ENCODE measurements around the gene NPHP3. TPM values are rescaled to one million over a fixed set of nuclear protein-coding genes. Genes with fewer than 3 reads are reported as not detected.

Gene NPHP3
- total RNA-seq, 2 donors from 2014 or later = 15.6 to 35.5 TPM

DNA sequence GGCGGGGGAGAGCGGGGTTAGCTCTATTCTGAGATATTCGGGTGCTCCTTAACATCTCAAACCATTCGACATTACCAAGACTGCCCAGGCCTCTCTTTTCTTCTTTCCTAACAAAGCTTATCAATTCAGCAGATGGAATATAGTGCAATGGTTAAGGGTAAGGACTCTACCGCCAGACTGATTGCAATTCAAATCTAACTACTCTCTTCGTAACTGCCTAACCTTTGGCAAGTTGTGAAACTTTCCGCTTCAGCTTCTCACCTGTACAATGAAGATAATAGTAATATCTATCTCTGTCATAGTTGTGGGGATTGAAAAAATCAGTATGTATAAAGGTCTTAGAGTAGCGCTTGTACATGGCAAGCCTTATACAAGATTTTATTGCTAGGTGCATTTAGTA is 61.1 kb downstream of the NPHP3 start:
- ATAC-seq (replicated peaks) = peak; percentile 5
- peaks cover 30% of the 10 kb centered on the region for H3K4me1 Mint-ChIP-seq
- peak overlapping the region; percentile 94 for H3K27ac Mint-ChIP-seq
- H3K36me3 Mint-ChIP-seq (ENCODE audit: low read depth) = peaks cover 59% of the 10 kb centered on the region
- no peaks in the 10 kb centered on the region for H3K27me3 Mint-ChIP-seq
- no peaks in the 10 kb centered on the region for H3K9me3 Mint-ChIP-seq
- peak overlapping the region; percentile 90 for H3K4me3 Mint-ChIP-seq

DNA sequence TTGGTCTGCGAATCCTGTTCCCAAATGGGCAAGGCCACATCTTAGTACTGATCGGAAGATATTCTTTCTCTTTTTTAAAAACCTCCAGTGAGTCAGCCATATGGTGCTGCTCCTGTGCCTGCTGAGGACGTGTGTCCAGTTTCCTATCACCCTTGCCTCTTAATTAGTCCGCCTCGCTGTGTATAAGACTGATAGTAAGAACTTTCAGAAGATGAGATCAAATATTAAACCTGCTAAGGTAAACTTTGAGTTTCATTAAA is 61.5 kb downstream of the NPHP3 start:
- Mint-ChIP-seq H3K4me1 (peaks cover 30% of the 10 kb centered on the region), H3K9me3 (no peaks in the 10 kb centered on the region), H3K36me3 (ENCODE audit: low read depth) (peaks cover 55% of the 10 kb centered on the region), H3K27ac (peak overlapping the region; percentile 94), H3K4me3 (peak overlapping the region; percentile 90), H3K27me3 (no peaks in the 10 kb centered on the region)
- no peak for ATAC-seq (replicated peaks)

DNA sequence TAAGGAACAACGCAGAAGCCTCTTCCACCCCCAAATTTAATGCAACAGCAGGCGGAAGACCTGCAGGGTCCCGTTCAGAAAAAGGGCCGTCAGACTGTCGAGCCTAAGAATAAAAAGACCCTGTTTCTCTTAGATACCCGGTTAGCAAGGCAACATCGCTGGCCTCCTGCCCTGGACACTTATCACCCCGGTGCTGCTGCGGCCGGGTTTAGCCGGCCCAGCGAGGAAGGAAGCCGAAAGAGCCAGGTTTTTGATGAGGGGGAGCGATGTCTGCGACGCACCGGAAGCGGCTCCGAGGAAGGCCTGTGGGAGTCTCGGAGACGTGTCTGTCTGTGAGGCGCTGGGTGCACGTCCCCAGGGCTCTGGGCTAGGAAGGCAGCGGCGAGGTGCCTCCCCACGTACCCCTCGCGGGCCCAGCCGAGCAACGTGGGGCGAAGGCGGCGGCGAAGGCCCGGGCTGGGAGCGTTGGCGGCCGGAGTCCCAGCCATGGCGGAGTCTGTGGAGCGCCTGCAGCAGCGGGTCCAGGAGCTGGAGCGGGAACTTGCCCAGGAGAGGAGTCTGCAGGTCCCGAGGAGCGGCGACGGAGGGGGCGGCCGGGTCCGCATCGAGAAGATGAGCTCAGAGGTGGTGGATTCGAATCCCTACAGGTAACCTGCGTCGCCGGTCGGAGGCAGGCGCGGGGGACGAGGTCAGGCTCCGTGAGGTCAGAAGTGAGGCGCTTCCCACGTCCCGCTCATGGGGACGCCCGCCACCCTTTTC is 62.0 kb downstream of the NPHP3 start, which contains the start of gene UBA5:
Gene UBA5 (plus strand): TSS at position 278 of the 759 bp plus-strand sequence. CDS start 209 bp downstream, at position 487.
- peaks cover 34% of the 10 kb centered on the region for H3K4me1 Mint-ChIP-seq
- no peaks in the 10 kb centered on the region for H3K9me3 Mint-ChIP-seq
- no peaks in the 10 kb centered on the region for H3K27me3 Mint-ChIP-seq
- peak within 1 kb of the TSS; percentile 90 for H3K4me3 Mint-ChIP-seq
- peaks cover 50% of the 10 kb centered on the region for H3K36me3 Mint-ChIP-seq (ENCODE audit: low read depth)
- ATAC-seq (replicated peaks) = peak; percentile 87
- peak within 1 kb of the TSS; percentile 94 for H3K27ac Mint-ChIP-seq

DNA sequence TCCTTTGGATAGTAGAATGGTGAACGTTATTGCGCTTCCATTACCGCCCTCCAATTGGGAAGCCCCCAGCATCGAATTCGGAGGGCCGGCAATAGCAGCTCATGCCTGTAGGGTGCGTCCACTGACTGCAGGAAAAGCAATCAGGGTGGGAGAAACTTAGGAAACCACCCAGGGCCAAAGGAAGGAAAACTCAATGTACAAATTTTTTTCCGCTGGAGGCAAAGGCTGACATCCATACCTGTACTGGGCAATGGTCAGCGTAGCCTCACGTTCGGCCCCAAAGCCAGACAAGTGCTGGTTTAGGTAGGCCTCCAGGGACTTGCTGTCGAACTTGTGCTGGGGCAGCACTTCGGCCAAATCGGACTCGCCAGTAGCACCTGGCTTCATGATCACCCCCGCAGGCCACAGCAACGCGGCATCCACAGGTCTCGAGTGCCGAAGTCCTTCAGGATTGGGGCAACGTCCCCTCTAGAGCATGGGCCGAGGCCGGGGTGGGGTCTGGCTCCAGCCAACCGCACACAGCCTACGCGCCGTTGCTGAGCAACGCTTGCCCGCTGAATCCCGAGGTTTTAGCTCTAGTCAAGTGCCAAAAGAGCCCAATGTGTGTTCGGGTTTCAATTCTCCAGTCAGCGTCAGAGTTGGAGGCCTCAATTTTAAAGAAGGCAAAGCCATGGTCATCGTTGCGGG is 62.7 kb downstream of the NPHP3 start, which contains the start of gene ACAD11:
Gene ACAD11 (minus strand): TSS at position 445 of the 687 bp plus-strand sequence. CDS start 58 bp downstream, at position 387.
- peak within 1 kb of the TSS; percentile 90 for H3K4me3 Mint-ChIP-seq
- ATAC-seq (replicated peaks) = peak; percentile 52
- peak within 1 kb of the TSS; percentile 94 for H3K27ac Mint-ChIP-seq
- H3K36me3 Mint-ChIP-seq (ENCODE audit: low read depth) = peaks cover 43% of the 10 kb centered on the region
- H3K27me3 Mint-ChIP-seq = no peaks in the 10 kb centered on the region
- H3K9me3 Mint-ChIP-seq = no peaks in the 10 kb centered on the region
- peaks cover 29% of the 10 kb centered on the region for H3K4me1 Mint-ChIP-seq

DNA sequence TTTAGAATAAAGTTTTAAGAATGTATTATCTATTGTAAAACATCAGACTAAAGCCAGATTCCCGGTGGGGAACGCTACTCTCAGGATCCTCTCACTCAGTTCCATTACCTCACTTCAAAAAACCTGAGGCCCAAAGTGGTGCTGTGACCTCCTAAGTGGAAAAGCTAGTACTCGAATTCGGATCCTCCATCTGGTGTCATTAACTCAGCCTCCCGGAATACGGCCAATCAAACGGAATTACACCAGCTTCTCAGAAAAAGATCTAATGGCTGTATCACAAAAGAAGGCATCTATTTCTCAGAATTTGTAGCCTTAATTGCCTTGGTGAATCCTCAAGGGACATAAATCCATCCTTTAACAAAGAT is 63.2 kb downstream of the NPHP3 start:
- Mint-ChIP-seq H3K4me3 (peak overlapping the region; percentile 90), H3K36me3 (ENCODE audit: low read depth) (peaks cover 41% of the 10 kb centered on the region), H3K27me3 (no peaks in the 10 kb centered on the region), H3K27ac (peak overlapping the region; percentile 94), H3K4me1 (peaks cover 29% of the 10 kb centered on the region), H3K9me3 (no peaks in the 10 kb centered on the region)
- ATAC-seq (replicated peaks) = no peak

DNA sequence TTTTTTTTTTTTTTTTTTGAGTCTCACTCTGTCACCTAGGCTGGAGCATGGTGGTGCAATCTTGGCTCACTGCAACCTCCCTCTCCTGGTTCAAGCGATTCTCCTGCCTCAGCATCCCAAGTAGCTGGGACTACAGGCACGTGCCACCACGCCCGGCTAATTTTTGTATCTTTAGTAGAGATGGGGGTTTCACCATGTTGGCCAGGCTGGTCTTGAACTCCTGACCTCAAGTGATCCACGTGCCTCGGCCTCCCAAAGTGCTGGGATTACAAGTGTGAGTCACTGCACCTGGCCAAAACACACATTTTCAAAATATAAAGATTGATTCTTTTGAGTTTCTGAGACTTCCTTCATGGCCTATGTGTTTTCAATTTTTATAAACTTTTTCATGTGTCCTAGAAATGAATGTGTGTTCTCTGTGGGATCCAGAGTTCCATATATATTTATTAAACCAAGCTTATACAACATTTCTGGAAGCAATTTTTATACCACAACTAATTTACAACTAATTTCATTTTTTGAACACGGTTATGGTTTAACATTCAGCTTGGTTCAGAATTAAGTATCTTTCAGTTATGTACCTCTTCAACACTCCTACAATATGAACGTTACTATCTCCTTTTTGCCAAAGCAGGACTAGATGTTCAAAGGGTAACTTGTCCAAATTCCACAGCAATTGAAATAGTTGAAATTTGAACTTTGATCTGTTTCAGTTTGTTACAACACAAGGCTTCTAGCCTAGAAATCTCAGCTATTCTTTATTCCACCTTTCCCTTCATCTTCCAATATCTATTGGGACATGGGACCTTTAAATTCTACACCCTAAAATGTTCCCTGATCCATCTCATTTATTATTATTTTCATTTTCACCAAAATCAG is 64.1 kb downstream of the NPHP3 start:
- no peak for ATAC-seq (replicated peaks)
- peaks cover 22% of the 10 kb centered on the region for H3K4me1 Mint-ChIP-seq
- H3K27ac Mint-ChIP-seq = peak overlapping the region; percentile 94
- H3K4me3 Mint-ChIP-seq = peak overlapping the region; percentile 90
- H3K27me3 Mint-ChIP-seq = no peaks in the 10 kb centered on the region
- peaks cover 34% of the 10 kb centered on the region for H3K36me3 Mint-ChIP-seq (ENCODE audit: low read depth)
- H3K9me3 Mint-ChIP-seq = no peaks in the 10 kb centered on the region

DNA sequence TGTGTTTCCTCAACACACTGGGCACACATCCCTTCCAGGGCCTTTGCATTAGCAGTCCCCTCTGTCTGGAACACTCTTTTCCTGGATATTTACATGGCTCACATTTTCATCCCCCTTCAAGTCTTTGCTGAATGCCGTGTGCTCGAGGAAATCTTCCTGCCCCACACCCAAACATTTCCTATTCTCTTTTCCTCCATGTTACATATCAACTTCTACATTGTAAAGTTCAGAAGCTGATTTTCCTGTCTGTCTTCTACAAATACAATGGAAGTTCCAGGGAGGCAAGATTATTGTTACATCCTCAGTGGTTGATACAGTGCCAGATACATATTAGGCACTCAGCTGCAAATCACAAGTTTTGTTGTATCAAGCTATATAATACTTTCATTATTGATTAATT is 66.7 kb downstream of the NPHP3 start:
- Mint-ChIP-seq H3K4me3 (no peak overlapping the region), H3K4me1 (peaks cover 13% of the 10 kb centered on the region), H3K27me3 (no peaks in the 10 kb centered on the region), H3K9me3 (no peaks in the 10 kb centered on the region), H3K27ac (no peak overlapping the region), H3K36me3 (ENCODE audit: low read depth) (peaks cover 17% of the 10 kb centered on the region)
- ATAC-seq (replicated peaks) = no peak

DNA sequence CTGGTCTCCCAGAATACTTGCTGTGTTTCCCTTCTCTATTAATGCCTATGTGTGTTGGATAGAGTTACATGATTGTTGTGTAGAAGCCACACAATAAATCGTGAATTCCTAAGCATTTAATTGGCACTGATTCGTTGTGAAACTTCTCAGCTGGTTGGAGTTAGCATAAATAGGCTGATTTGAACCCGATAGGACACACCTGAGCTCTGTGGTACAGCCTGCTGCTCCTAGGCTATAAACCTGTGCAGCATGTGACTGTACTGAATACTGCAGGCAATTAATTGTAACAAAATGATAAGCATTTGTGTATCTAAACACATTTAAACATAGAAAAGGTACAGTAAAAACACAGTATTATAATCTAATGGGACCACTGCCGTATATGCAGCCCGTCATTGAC is 67.5 kb downstream of the NPHP3 start:
- ATAC-seq (replicated peaks) = no peak
- Mint-ChIP-seq H3K4me3 (no peak overlapping the region), H3K27ac (no peak overlapping the region), H3K27me3 (no peaks in the 10 kb centered on the region), H3K9me3 (no peaks in the 10 kb centered on the region), H3K36me3 (ENCODE audit: low read depth) (peaks cover 9% of the 10 kb centered on the region), H3K4me1 (peaks cover 13% of the 10 kb centered on the region)

DNA sequence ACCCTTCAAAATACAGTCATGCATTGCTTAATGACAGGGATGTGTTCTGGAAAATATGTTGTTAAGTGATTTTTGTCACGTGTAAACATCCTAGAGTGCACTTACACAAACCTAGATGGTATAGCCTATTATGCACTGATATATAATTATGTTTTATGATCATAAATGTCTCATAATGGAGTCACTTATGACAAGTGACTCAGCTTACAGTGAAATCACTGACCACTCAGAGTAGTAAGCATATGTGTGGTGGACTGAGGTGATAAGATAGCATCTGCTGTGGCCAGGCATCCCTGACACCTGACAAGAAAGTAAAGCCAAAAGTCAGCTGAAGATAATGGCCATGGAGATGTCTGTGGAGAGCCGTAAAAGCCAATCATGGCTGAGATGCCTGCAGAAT is 68.0 kb downstream of the NPHP3 start:
- Mint-ChIP-seq H3K36me3 (ENCODE audit: low read depth) (peaks cover 6% of the 10 kb centered on the region), H3K27ac (no peak overlapping the region), H3K9me3 (no peaks in the 10 kb centered on the region), H3K4me3 (no peak overlapping the region), H3K4me1 (peaks cover 13% of the 10 kb centered on the region), H3K27me3 (no peaks in the 10 kb centered on the region)
- ATAC-seq (replicated peaks) = peak; percentile 37

DNA sequence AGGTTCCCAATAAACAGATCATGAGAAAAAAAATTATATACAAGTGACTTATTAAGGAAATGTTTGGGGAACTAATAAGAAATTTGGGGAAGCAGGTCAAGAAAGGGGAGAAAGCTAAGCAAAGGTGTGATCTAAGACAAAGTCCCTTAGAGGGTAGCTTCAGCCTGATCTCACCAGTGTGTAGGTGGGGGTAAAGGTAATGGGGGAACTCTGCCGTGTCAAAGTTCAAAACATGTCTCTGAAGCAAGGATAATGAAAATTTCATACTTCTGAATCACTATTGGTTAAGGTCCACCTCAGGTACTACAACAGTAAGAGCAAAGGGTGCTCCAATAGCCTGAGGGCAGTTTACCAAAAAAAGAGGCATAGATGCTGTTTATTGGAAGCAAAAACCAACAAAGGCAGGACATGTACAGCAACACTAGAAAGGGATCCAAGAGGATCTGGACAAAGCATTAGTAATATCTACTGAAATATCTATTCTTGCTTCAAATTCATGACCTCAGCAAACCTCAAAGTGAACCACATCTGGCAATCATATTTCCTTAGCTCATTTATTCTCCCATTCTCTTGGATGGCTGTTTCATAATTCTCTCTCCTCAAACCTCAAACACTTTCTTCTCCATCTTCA is 69.5 kb downstream of the NPHP3 start:
- H3K9me3 Mint-ChIP-seq = no peaks in the 10 kb centered on the region
- no peaks in the 10 kb centered on the region for H3K27me3 Mint-ChIP-seq
- ATAC-seq (replicated peaks) = no peak
- H3K27ac Mint-ChIP-seq = no peak overlapping the region
- peaks cover 7% of the 10 kb centered on the region for H3K4me1 Mint-ChIP-seq
- H3K36me3 Mint-ChIP-seq (ENCODE audit: low read depth) = no peaks in the 10 kb centered on the region
- no peak overlapping the region for H3K4me3 Mint-ChIP-seq

DNA sequence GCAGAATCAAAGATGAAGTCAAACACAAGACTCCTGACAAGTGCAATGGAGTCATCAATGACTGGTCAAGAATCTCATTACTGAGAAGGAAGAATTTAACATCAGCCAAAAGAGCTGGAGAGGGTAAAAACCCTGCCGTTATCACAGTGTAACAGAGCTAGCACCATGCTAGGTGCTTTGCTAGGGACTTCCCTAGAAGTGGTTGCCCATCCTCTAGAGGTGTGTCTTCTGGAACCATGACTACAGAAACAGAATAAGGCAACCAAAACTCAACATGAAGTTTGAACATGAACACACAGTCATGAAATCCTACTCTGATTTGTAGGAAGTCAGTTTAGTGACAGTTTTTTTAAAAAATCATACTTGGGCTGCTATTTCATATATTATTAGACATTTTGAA is 72.1 kb downstream of the NPHP3 start:
- no peaks in the 10 kb centered on the region for H3K9me3 Mint-ChIP-seq
- H3K27ac Mint-ChIP-seq = no peak overlapping the region
- H3K4me3 Mint-ChIP-seq = no peak overlapping the region
- peak; percentile 42 for ATAC-seq (replicated peaks)
- H3K36me3 Mint-ChIP-seq (ENCODE audit: low read depth) = no peaks in the 10 kb centered on the region
- H3K27me3 Mint-ChIP-seq = no peaks in the 10 kb centered on the region
- peaks cover 2% of the 10 kb centered on the region for H3K4me1 Mint-ChIP-seq

DNA sequence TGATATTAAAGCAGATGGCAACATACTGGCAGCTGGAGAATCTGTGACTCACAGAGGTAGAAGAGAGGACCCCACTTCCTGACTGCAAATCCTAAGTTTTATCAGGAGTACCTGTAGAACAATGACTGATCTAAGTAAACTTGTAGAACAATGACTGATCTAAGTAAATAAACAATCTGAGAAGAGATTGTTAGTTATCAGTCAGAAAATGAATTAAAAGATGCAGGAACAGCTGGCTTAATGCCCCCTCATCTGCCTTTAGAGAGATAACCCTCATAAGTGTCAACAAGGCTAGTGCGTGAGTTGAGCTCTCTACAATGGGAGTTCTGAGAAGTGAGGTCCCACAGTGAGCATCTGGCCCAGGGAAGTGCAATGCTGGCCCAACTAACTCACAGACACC is 77.2 kb downstream of the NPHP3 start:
- Mint-ChIP-seq H3K27me3 (no peaks in the 10 kb centered on the region), H3K36me3 (ENCODE audit: low read depth) (peaks cover 16% of the 10 kb centered on the region), H3K9me3 (no peaks in the 10 kb centered on the region), H3K27ac (no peak overlapping the region), H3K4me1 (no peaks in the 10 kb centered on the region), H3K4me3 (no peak overlapping the region)
- ATAC-seq (replicated peaks) = no peak

DNA sequence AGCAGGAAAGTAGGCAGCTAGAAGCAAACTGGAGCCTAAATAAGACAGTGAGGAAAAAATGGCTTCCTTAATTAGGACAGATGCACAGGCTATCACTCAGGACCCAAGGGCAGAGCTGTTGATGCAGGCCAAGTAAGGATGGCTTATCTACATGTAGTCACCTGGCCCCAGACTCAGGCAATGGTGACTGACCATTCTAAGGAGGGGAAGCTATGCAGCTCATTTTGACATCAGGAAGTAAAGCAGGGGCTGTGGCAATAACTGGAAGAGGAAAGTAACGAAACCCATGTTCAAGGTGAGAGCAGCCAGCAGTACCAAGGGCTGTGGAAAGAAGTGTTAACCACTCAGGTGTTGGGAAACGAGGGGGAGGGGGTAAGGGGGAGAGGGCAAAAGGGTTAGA is 78.8 kb downstream of the NPHP3 start:
- peak overlapping the region; percentile 23 for H3K27ac Mint-ChIP-seq
- H3K9me3 Mint-ChIP-seq = no peaks in the 10 kb centered on the region
- H3K27me3 Mint-ChIP-seq = no peaks in the 10 kb centered on the region
- no peak overlapping the region for H3K4me3 Mint-ChIP-seq
- no peak for ATAC-seq (replicated peaks)
- peaks cover 33% of the 10 kb centered on the region for H3K36me3 Mint-ChIP-seq (ENCODE audit: low read depth)
- H3K4me1 Mint-ChIP-seq = no peaks in the 10 kb centered on the region

DNA sequence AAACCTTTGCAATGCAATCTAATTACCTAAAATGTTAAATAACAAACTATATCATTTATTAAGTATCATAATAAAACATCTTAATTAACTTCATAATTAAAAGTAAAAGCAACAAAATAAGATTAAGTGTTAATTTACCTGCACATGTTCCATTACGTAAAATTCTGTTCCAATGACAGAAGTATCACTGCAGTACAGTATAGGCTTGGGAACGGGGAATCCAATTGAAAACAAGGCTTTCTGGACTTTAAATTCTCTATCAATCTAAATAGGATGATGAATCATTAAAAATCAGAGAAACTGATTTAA is 79.7 kb downstream of the NPHP3 start:
- Mint-ChIP-seq H3K27me3 (no peaks in the 10 kb centered on the region), H3K4me1 (no peaks in the 10 kb centered on the region), H3K9me3 (no peaks in the 10 kb centered on the region), H3K27ac (no peak overlapping the region), H3K4me3 (no peak overlapping the region), H3K36me3 (ENCODE audit: low read depth) (peaks cover 42% of the 10 kb centered on the region)
- no peak for ATAC-seq (replicated peaks)
